Mucosa of gallbladder (tissue), 1 donor: Measurements from ENCODE around the gene ITCH. TPM values are rescaled to one million over a fixed set of nuclear protein-coding genes. Genes with fewer than 3 reads are reported as not detected.
"Not testable (repeated sequence)": the region's sequence is repeated elsewhere in the genome, so short reads cannot be mapped to it uniquely, and the experiment has no call there.

Source experiments
- DNase-seq: peaks from one replicate; pipeline ENCODE4 v3.0.0-alpha.2; 2020; ENCODE audit warnings: low spot score
- total RNA-seq: library from RNA; stranded (reverse); gene quantifications from one replicate; pipeline ENCODE4 v1.2.1, GENCODE V29; 2021
- donor health status: DM: no; HTN: no; CAD: no.

ITCH gene
- total RNA-seq, 1 donor from 2014 or later: 46.2 TPM

GRCh38 chr20:34343458-34344211 lies 19.4 kb upstream of the ITCH start:
- DNase-seq: no peak

- no peak for DNase-seq
Observed at GRCh38 chr20:34344238-34344637, 18.8 kb upstream of the ITCH start.

GRCh38 chr20:34345402-34345736 lies 17.7 kb upstream of the ITCH start:
- no peak for DNase-seq

DNA sequence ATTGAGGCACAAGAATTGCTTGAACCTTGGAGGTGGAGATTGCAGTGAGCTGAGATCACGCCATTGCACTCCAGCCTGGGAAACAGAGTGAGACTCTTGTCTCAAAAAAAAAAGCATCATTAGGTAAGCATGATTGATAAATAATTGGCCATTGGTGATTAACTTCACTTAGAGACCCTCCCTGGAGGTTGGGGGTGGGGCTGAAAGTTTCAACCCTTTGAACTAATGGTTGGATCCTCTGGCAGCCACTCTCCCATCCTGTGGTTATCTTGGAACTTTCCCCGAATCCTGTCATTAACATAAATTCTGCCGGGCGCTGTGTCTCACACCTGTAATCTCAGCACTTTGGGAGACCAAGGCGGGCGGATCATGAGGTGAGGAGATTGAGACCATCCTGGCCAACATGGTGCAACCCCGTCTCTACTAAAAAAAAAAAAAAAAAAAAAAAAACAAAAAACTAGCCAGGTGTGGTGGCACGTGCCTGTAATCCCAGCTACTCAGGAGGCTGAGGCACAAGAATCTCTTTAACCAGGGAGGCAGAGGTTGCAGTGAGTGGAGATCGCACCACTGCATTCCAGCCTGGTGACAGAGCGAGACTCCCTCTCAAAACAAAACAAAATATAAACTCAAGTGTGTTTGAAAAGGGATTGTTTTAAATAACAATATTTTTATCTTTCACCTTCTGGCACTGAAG lies 17.1 kb upstream of the ITCH start:
- not testable (repeated sequence) for DNase-seq

DNA sequence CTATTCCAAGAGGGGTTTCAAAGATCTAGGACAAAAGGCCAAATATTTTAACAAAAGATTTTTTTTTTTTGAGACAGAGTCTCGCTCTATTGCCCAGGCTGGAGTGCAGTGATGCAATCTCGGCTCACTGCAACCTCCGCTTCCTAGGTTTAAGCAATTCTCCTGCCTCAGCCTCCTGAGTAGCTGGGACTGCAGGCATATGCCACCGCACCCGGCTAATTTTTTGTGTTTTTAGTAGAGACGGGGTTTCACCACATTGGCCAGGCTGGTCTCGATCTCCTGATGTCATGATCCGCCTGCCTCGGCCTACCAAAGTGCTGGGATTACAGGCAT lies 16.6 kb upstream of the ITCH start:
- DNase-seq: not testable (repeated sequence)

- DNase-seq: no peak
Observed at GRCh38 chr20:34347571-34347970, 15.5 kb upstream of the ITCH start.

DNA sequence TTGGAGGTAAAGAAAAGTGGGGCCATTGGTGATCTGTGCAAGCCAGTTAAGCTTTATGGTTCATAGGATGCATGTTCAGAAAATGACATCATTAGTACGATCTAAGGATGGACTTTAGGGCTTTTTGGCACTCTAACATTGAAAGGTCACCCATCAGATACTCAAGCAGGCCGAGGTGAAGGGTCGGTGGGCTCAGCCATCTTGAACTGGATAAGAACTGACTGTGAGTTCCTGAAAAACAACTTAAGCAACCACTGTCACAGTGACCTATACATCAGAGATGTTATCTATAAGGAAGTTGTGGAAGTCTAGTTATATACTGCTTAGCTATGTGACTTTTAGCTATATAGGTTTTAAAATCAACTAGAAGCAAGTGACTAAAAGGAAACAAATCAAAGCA lies 13.0 kb upstream of the ITCH start:
- no peak for DNase-seq

GRCh38 chr20:34353467-34353866 lies 9.6 kb upstream of the ITCH start:
- not testable (repeated sequence) for DNase-seq

GRCh38 chr20:34355427-34355826 lies 7.6 kb upstream of the ITCH start:
- no peak for DNase-seq

- not testable (repeated sequence) for DNase-seq
Observed at GRCh38 chr20:34359729-34360128, 3.3 kb upstream of the ITCH start.

DNA sequence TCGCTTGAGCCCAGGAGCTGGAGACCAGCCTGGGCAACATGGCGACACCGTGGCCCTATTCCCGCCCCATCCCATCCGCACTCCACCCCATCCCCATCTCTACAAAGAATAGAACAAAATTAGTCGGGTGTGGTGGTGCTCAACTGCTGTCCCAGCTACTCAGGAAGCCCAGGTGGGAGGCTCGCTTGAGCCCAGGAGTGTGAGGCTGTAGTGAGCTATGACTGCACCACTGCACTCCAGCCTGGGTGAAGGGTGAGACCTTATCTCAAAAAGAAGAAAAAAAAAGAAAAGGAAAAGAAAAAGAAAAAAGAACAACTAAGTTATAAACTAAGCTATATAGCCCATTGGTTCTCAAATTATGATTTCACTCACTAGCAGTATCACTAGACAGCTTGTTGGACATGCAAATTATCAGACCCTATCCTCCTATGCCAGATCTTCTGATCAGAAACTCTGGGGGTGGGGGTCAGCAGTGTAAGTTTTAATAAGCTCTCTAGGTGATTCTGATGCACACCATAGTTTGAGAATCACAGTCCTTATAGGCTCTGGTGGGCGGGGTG lies 491 bp upstream of the ITCH start:
- no peak for DNase-seq

- no peak for DNase-seq
Observed at GRCh38 chr20:34363465-34364222, 571 bp downstream of the ITCH start.

GRCh38 chr20:34364223-34364506 lies 1.1 kb downstream of the ITCH start:
- no peak for DNase-seq

DNA sequence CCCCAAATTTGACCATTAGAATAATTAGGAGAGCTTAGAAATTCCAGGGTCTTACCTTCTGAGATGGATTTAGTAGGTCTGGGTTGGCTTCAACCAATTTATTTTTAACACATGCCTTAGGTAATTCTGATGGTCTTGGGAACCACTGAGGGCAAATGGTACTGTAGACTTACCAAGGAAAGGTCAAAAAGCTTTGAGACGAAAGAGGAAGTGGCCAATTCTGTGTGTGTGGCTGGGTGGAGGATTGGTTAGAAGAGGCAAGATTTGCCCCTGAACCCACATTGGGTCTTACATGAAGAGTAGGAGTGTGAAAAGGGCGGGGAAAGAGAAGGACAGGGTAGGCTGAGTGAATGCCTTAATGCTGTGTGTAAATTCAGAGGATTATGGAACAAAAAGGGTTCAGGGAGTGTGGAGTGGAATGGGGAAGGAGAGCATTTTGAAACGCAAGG lies 2.7 kb downstream of the ITCH start:
- no peak for DNase-seq

GRCh38 chr20:34367155-34367554 lies 4.1 kb downstream of the ITCH start:
- DNase-seq: no peak

DNA sequence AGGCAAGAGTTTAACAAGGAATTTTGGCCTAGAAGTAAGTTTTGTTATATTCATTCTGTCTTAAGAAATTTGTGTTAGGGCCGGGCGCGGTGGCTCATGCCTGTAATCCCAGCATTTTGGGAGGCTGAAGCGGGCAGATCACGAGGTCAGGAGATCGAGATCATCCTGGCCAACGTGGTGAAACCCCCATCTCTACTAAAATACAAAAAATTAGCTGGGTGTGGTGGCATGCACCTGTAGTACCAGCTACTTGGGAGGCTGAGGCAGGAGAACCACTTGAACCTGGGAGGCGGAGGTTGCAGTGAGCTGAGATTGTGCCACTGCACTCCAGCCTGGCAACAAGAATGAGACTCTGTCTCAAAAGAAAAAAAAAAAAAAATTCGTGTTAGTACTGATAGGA lies 4.8 kb downstream of the ITCH start:
- DNase-seq: not testable (repeated sequence)

DNA sequence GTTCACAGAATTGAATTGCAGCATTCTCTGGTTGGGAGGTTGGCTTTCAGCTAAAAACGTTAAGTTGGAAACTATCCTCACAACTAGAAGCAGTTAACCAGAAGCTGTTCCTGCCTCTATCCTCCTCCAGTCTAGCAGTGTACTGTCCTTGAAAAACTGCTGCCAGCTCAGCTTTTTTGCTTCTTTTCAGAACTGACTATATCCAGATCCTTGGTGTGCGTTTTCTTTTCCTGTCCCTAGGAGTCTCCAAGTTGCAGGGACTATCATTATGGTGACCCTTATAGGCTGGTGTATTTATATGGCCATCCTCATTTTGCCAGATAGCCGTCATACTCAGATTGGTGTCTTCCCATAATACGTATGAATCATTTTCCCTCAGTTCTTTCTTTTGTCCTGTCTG lies 5.5 kb downstream of the ITCH start:
- no peak for DNase-seq

GRCh38 chr20:34369265-34369664 lies 6.2 kb downstream of the ITCH start:
- DNase-seq: no peak

DNA sequence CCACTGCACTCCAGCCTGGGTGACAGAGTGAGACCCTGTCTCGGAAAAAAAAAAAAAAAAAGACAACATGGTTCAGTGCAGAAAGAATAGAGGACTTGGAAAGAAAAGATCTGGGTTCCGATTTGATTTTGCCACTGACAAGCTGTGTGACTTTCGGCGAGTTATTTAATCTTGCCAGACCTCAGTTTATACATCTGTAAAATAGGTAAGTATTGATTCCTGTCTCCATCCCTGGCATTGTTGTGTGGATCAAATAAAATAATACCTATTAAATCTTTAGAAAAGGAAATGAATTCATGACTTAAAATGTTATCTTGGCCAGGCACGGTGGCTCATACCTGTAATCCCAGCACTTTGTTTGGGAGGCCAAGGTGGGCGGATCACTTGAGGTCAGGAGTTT lies 7.0 kb downstream of the ITCH start:
- no peak for DNase-seq

- DNase-seq: no peak
Observed at GRCh38 chr20:34373445-34373844, 10.4 kb downstream of the ITCH start.

DNA sequence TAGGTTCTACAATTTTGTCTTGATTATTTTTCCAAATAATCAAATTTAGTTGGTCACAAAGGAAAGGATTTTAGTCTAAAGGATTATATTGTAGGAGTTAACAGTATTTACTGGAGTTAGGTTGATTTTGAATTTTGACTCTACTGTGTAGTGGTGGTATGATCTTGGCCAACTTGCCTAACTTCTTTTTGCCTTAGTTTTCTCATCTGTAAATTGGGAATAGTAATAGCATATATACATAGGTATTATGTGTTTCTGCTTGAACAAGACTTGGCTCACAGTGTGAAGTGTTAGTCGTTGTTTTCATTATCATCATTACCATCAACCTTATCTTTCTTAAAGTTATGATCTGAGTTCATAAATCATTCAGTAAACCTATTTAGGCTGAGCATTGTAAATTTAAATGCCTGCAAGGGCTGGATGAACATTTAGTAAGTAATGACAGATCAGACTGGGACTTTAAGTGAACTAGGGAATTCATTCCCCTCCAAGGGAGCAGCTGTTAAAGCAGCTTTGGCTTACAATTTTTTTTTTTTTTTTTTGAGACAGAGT lies 11.2 kb downstream of the ITCH start:
- DNase-seq: no peak

DNA sequence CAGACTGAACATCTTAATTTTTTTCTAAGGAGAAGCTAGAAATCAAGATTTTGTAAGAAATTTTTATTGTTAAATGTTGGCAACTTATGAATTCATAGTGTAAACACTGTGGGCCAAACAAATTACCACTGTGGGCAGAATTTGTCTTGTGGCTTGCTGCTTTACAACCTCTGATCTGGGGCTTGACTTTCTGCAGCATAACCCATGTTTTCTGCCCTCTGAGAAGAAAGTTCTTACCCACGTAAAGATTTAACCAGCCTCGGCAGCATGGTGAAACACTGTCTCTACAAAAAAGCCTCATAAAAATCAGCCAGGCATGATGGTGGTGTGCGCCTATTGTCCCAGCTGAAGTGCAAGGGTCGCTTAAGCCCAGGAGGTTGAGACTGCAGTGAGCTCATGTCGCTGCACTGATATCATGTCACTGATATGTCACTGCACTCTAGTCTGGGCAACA lies 12.9 kb downstream of the ITCH start:
- no peak for DNase-seq
